B cell (primary cell): ENCODE results near the gene TMC5. TPM values are rescaled to one million over a fixed set of nuclear protein-coding genes. Genes with fewer than 3 reads are reported as not detected.

Source experiments
- ATAC-seq: fragments of 200-7000 bp; cut with Tn5 transposase; one replicate; pipeline ENCODE4 v1.10.0; 2021; ENCODE audit warnings: low read depth, mild to moderate bottlenecking, moderate number of reproducible peaks, moderate library complexity
- CTCF ChIA-PET: fragments of 350-600 bp; sonication (Branson Sonifier 250); formaldehyde crosslinking; loops from one replicate; lab custom pipeline; 2021; ENCODE audit warnings: antibody characterized with exemption, inconsistent platforms; lab: Charles Lee
- POLR2A ChIA-PET: fragments of 350-600 bp; sonication (Branson Sonifier 250); formaldehyde crosslinking; loops from one replicate; lab custom pipeline; 2021; ENCODE audit warnings: antibody characterized with exemption; lab: Charles Lee
- DNase-seq: peaks from one replicate; pipeline ENCODE4 v3.0.0; 2013
- H2AFZ ChIP-seq: 2 replicates; pipeline ENCODE4 v1.6.1; 2012; ENCODE audit warnings: mild to moderate bottlenecking, low read depth, low read length; ENCODE audit not compliant: insufficient read depth, poor library complexity, severe bottlenecking
- H3K27ac ChIP-seq, 2 donors: 1 replicate in 1 of 2; 2 replicates in 1 of 2; pipeline ENCODE4 v1.5.1; 2012 to 2013; ENCODE audit warnings: low read length in 2 of 2, mild to moderate bottlenecking in 2 of 2, moderate library complexity in 1 of 2
- H3K27me3 ChIP-seq, 4 experiments: fragments of 200-600 bp in 1 of 4; sonication (generic) in 1 of 4; replicated peaks in 1 of 4; 1 replicate in 2 of 4; 2 replicates in 2 of 4; pipeline versions ENCODE4 v1.6.1 to v1.7.0; 2013 to 2016; ENCODE audit warnings: low read length in 3 of 4, mild to moderate bottlenecking in 2 of 4, mixed read lengths in 1 of 4, moderate library complexity in 1 of 4; ENCODE audit not compliant: insufficient read depth in 4 of 4, control insufficient read depth in 3 of 4; ENCODE audit errors: control extremely low read depth in 1 of 4
- H3K36me3 ChIP-seq, 2 experiments: replicated peaks in 1 of 2; 1 replicate in 1 of 2; 2 replicates in 1 of 2; pipeline versions ENCODE4 v1.6.1 to v1.7.1; 2013; ENCODE audit warnings: low read length in 1 of 2; ENCODE audit not compliant: insufficient read depth in 2 of 2, control insufficient read depth in 1 of 2; ENCODE audit errors: control extremely low read depth in 1 of 2, extremely low read depth in 1 of 2
- H3K4me1 ChIP-seq, 2 donors: fragments of 200-600 bp in 1 of 2; sonication (generic) in 1 of 2; 1 replicate in 1 of 2; 2 replicates in 1 of 2; pipeline versions ENCODE4 v1.5.1 to v1.6.1; 2013 to 2017; ENCODE audit warnings: low read length in 2 of 2; ENCODE audit not compliant: control insufficient read depth in 2 of 2, insufficient read depth in 2 of 2
- H3K4me2 ChIP-seq: replicated peaks from 2 replicates; pipeline ENCODE3; 2012; ENCODE audit warnings: mild to moderate bottlenecking, low read depth, low read length; ENCODE audit not compliant: poor library complexity, severe bottlenecking
- H3K4me3 ChIP-seq, 5 experiments: fragments of 200-600 bp in 1 of 5; sonication (generic) in 1 of 5; 1 replicate in 3 of 5; 2 replicates in 2 of 5; pipeline versions ENCODE4 v1.5.1 to v1.7.0; 2011 to 2016; ENCODE audit warnings: low read length in 4 of 5, mild to moderate bottlenecking in 4 of 5, low read depth in 2 of 5, control low read depth in 1 of 5, moderate library complexity in 1 of 5; ENCODE audit not compliant: insufficient read depth in 1 of 5; ENCODE audit errors: control extremely low read depth in 1 of 5, extremely low read depth in 1 of 5
- H3K79me2 ChIP-seq: fragments of 200-600 bp; sonication (generic); one replicate; pipeline ENCODE4 v1.6.0; 2016; ENCODE audit warnings: low read length; ENCODE audit not compliant: control insufficient read depth, insufficient read depth
- H3K9ac ChIP-seq: fragments of 200-600 bp; sonication (generic); 2 replicates; pipeline ENCODE4 v1.6.1; 2017; ENCODE audit warnings: mild to moderate bottlenecking, low read length, moderate library complexity
- H3K9me3 ChIP-seq, 3 donors: one replicate each; pipeline versions ENCODE4 v1.6.1 to v1.7.1; 2013; ENCODE audit warnings: low read length in 2 of 3; ENCODE audit not compliant: control insufficient read depth in 2 of 3, insufficient read depth in 1 of 3; ENCODE audit errors: control extremely low read depth in 1 of 3
- H4K20me1 ChIP-seq: 2 replicates; pipeline ENCODE4 v1.6.0; 2012; ENCODE audit warnings: mild to moderate bottlenecking, low read length; ENCODE audit not compliant: insufficient read depth, control insufficient read depth, poor library complexity, severe bottlenecking
- H3K27ac Mint-ChIP-seq: one replicate; pipeline ENCODE4 v1.8.0; 2021; ENCODE audit warnings: mixed read lengths
- H3K27me3 Mint-ChIP-seq: one replicate; pipeline ENCODE4 v1.8.0; 2021; ENCODE audit warnings: mixed read lengths
- H3K4me1 Mint-ChIP-seq: one replicate; pipeline ENCODE4 v1.8.0; 2021; ENCODE audit warnings: mixed read lengths
- H3K4me3 Mint-ChIP-seq: one replicate; pipeline ENCODE4 v1.8.0; 2021; ENCODE audit warnings: mixed read lengths
- H3K9me3 Mint-ChIP-seq: one replicate; pipeline ENCODE4 v1.8.0; 2022; ENCODE audit warnings: mixed read lengths; ENCODE audit not compliant: insufficient read depth
- CTCF ChIP-seq: fragments of 200-600 bp; IDR thresholded peaks from one replicate; pipeline ENCODE4 v1.8.0; 2022; ENCODE audit warnings: antibody characterized with exemption, mild to moderate bottlenecking
- EZH2 ChIP-seq: IDR thresholded peaks from 2 replicates; pipeline ENCODE4 v1.6.1; 2012; ENCODE audit warnings: borderline replicate concordance, low read depth, mild to moderate bottlenecking, moderate library complexity, low read length; ENCODE audit not compliant: insufficient read depth, poor library complexity, severe bottlenecking
- WGBS: methylation state at CpG from one replicate; pipeline ENCODE4 v1.1.5; 2013; ENCODE audit warnings: missing lambda C conversion rate; ENCODE audit not compliant: insufficient coverage; 5-methylcytosine and 5-hydroxymethylcytosine counted together
- intact Hi-C: fragments of 100-400 bp; cut with micrococcal nuclease; formaldehyde crosslinking; loops from one replicate; pipeline ENCODE4 v1.10.0; 2022
- polyA plus RNA-seq: library from polyadenylated mRNA; depleted of rRNA; stranded (reverse); fragments of >200 nt; gene quantifications from 2 replicates; pipeline ENCODE4 v1.2.3, GENCODE V29; 2012
- total RNA-seq, 2 donors: library from RNA; stranded (reverse); fragments of 120-200 nt in 1 of 2; gene quantifications; 1 replicate in 1 of 2; 2 replicates in 1 of 2; pipeline versions ENCODE4 v1.2.3 to v1.2.4, GENCODE V29; 2013 to 2022

TMC5 gene
- total and polyA plus RNA-seq, 2 donors (not counting 1 experiment from before 2014, with no cell fraction given) = not detected

- TF ChIP-seq EZH2 (no peak), CTCF (no peak)
- intact Hi-C loops = no loop called here
- H3K9me3 ChIP-seq = no peaks in the 10 kb centered on the region
- Mint-ChIP-seq H3K9me3 (no peaks in the 10 kb centered on the region), H3K27me3 (no peaks in the 10 kb centered on the region), H3K4me3 (no peak overlapping the region), H3K27ac (no peak overlapping the region), H3K4me1 (no peaks in the 10 kb centered on the region)
- no peaks in the 10 kb centered on the region for H3K4me1 ChIP-seq
- H3K27ac ChIP-seq = no peak overlapping the region
- WGBS = no CpG with 5 or more reads among the region's 3 CpGs
- no peak overlapping the region for H2AFZ ChIP-seq
- CTCF ChIA-PET = no interaction called here
- no peak overlapping the region for H3K9ac ChIP-seq
- ATAC-seq (no peak), DNase-seq (no peak)
- no peaks in the 10 kb centered on the region for H3K79me2 ChIP-seq
- no peak overlapping the region for H3K4me3 ChIP-seq
- H3K4me2 ChIP-seq = no peak overlapping the region
- H3K27me3 ChIP-seq = no peaks in the 10 kb centered on the region
- H3K36me3 ChIP-seq = peaks cover 2 to 36% of the 10 kb centered on the region in 2 experiments
- POLR2A ChIA-PET = no interaction called here
- H4K20me1 ChIP-seq = no peaks in the 10 kb centered on the region
Measured at GRCh38 chr16:19499481-19499880, 81.8 kb downstream of the TMC5 start.

GRCh38 chr16:19502395-19503131, 84.9 kb downstream of the TMC5 start:
- H4K20me1 ChIP-seq = no peaks in the 10 kb centered on the region
- no peaks in the 10 kb centered on the region for H3K9me3 Mint-ChIP-seq
- TF ChIP-seq CTCF = peak; percentile 83
- no peak for TF ChIP-seq EZH2
- no peaks in the 10 kb centered on the region for H3K4me1 ChIP-seq
- 100% methylated on average over 1 of the region's 3 CpGs for WGBS
- no peak overlapping the region for H3K4me3 Mint-ChIP-seq
- H3K4me1 Mint-ChIP-seq = no peaks in the 10 kb centered on the region
- H3K4me2 ChIP-seq = no peak overlapping the region
- no peak overlapping the region for H2AFZ ChIP-seq
- no peaks in the 10 kb centered on the region for H3K9me3 ChIP-seq
- no peaks in the 10 kb centered on the region for H3K27me3 ChIP-seq
- H3K4me3 ChIP-seq = no peak overlapping the region
- intact Hi-C loops = loop anchor here (1.0 kb wide), 2 partner anchors 113 to 335 kb away; no protein-coding TSS in a partner anchor
- no peaks in the 10 kb centered on the region for H3K27me3 Mint-ChIP-seq
- no peak overlapping the region for H3K27ac Mint-ChIP-seq
- H3K27ac ChIP-seq = no peak overlapping the region
- CTCF ChIA-PET = interaction anchor here (0.6 to 3.9 kb wide), 43 partner anchors 8 to 1538 kb away, joined by 3 to 83 read pairs (median 4); partner anchors contain the start of genes CCP110, GDE1, SYT17 and VPS35L
- peaks cover 4 to 54% of the 10 kb centered on the region in 2 experiments for H3K36me3 ChIP-seq
- ATAC-seq = no peak
- POLR2A ChIA-PET = interaction anchor here (0.5 to 0.7 kb wide), 3 partner anchors 46 to 440 kb away, joined by 3 to 9 read pairs (median 3); no protein-coding TSS in a partner anchor
- H3K79me2 ChIP-seq = no peaks in the 10 kb centered on the region
- H3K9ac ChIP-seq = no peak overlapping the region
- peak; percentile 76 for DNase-seq
